Heart right ventricle (tissue), 16 donors: Measurements from ENCODE around the gene WWP2. TPM values are rescaled to one million over a fixed set of nuclear protein-coding genes. Genes with fewer than 3 reads are reported as not detected.

ENCODE experiments used
- ATAC-seq, 8 donors: fragments of 200-7000 bp; cut with Tn5 transposase; one replicate each; pipeline ENCODE4 v1.9.1; 2020; ENCODE audit warnings: mild to moderate bottlenecking in 8 of 8, moderate library complexity in 8 of 8, moderate number of reproducible peaks in 1 of 8
- DNase-seq, 2 donors: peaks; one replicate each; pipeline ENCODE4 v3.0.0-alpha.2; 2020
- H3K27ac ChIP-seq, 10 donors: fragments of 200-600 bp; sonication (generic) in 2 of 10; one replicate each; pipeline versions ENCODE4 v1.5.0 to v1.8.0; 2020 to 2022; ENCODE audit warnings: mild to moderate bottlenecking in 3 of 10
- H3K27me3 ChIP-seq, 7 donors: fragments of 200-600 bp; one replicate each; pipeline ENCODE4 v1.8.0; 2021 to 2022; ENCODE audit warnings: mild to moderate bottlenecking in 2 of 7
- H3K36me3 ChIP-seq, 9 donors: fragments of 200-600 bp; sonication (generic) in 1 of 9; one replicate each; pipeline versions ENCODE4 v1.5.0 to v1.8.0; 2020 to 2022; ENCODE audit warnings: mild to moderate bottlenecking in 2 of 9
- H3K4me1 ChIP-seq, 9 donors: fragments of 200-600 bp; sonication (generic) in 1 of 9; one replicate each; pipeline versions ENCODE4 v1.5.0 to v1.8.0; 2020 to 2022; ENCODE audit warnings: mild to moderate bottlenecking in 4 of 9
- H3K4me3 ChIP-seq, 10 donors: fragments of 200-600 bp; sonication (generic) in 2 of 10; one replicate each; pipeline versions ENCODE4 v1.5.0 to v1.8.0; 2020 to 2022; ENCODE audit warnings: mild to moderate bottlenecking in 7 of 10, moderate library complexity in 2 of 10
- H3K9me3 ChIP-seq, 11 donors: fragments of 200-600 bp in 10 of 11; sonication (generic) in 2 of 11; one replicate each; pipeline versions ENCODE4 v1.5.0 to v1.8.0; 2013 to 2022; ENCODE audit warnings: mild to moderate bottlenecking in 2 of 11, control low read depth in 1 of 11, moderate library complexity in 1 of 11
- CTCF ChIP-seq, 9 donors: fragments of 200-600 bp; sonication (generic) in 2 of 9; IDR thresholded peaks; one replicate each; pipeline versions ENCODE4 v1.5.0 to v1.8.0; 2021 to 2022; ENCODE audit warnings: antibody characterized with exemption in 9 of 9, mild to moderate bottlenecking in 5 of 9, moderate library complexity in 1 of 9
- WGBS, 2 donors: extraction: QIAGEN DNeasy Blood & Tissue Kit; methylation state at CpG; one replicate each; pipeline ENCODE4 v1.1.7; 2013; ENCODE audit warnings: inconsistent platforms in 1 of 2; 5-methylcytosine and 5-hydroxymethylcytosine counted together
- intact Hi-C, 10 donors: fragments of 100-400 bp; cut with DNase I; formaldehyde crosslinking; loops; one replicate each; pipeline versions ENCODE4 v1.11.1 to v1.14.2; 2022
- polyA plus RNA-seq, 2 donors: library from polyadenylated mRNA; stranded (reverse); fragments of 200-250 nt; gene quantifications; one replicate each; pipeline ENCODE4 v1.2.3, GENCODE V29; 2013
- total RNA-seq, 10 donors: library from RNA; stranded (reverse); fragmentation: NEBNext Ultra II Directional in 3 of 10; extraction: Animal tissue kit (Norgen Biotek cat#: 25700) in 3 of 10; gene quantifications; one replicate each; pipeline versions ENCODE4 v1.2.1 to v1.2.4, GENCODE V29; 2021 to 2023
- donor health status: Arrhythmogenic right ventricular cardiomyopathy.
- donor health status: ischemic (EF 13 %, LVEDD 7.1; RV severe dilation, severe dysfunction).
- donor health status: healthy with polysubstance abuse.
- donor health status: DM: no; HTN: yes; CAD: no.
- donor health status: DM: no; HTN: no; CAD: no.
- donor health status: ischemic (EF 25% LVEDD 6.9; RV normal size, moderate dysfunction).
- donor health status: ischemic (EF 25% LVEDD 5.7; RV mildly dilated, moderate dysfunction).
- donor health status: healthy.
- donor health status: DM: yes; HTN: yes; CAD: no.
- donor health status: Ischemic cardiomyopathy.
- donor health status: ischemic (EF 35%, LVEDD 5.7; RV mildly dilated, moderate dysfunction).
- donor health status: nonischemic (EF 11% LVEDD 7.7; RV severe dilation, severe dysfunction).
- donor health status: DM: yes; HTN: yes; CAD: no.
- donor health status: PGD.
- donor health status: ischemic (EF 29% LVEDD 5.4; RV normal size, mild dysfunction).
- donor health status: nonischemic (EF 23%, LVEDD 6.1; RV moderate dilation, normal function).

Gene WWP2
- total and polyA plus RNA-seq, 12 donors, result 9.0 to 31.1 (median 20.7) TPM

DNA sequence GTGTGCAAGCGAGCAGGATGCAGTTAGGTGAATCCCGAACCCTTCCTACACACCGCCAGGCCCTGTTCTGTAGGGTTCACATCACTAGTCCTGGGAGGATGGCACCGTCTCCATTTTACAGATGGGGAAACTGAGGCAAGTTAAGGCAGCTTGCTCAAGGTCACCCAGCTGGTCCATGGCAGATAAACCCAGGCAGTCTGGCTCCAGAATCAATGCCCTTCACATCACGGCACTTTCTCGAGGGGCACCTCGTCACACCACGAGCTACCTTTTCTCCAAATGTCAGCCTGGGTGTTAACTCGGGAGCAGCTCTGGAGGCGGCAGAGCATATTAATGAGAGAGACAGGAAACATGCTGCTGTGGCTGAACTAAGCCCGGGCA is 16.9 kb upstream of the WWP2 start:
- intact Hi-C loops, result no loop called here
- no peak overlapping the region for H3K27ac ChIP-seq
- 95 to 96% methylated on average over 11 of the region's 11 CpGs for WGBS, 2 donors

DNA sequence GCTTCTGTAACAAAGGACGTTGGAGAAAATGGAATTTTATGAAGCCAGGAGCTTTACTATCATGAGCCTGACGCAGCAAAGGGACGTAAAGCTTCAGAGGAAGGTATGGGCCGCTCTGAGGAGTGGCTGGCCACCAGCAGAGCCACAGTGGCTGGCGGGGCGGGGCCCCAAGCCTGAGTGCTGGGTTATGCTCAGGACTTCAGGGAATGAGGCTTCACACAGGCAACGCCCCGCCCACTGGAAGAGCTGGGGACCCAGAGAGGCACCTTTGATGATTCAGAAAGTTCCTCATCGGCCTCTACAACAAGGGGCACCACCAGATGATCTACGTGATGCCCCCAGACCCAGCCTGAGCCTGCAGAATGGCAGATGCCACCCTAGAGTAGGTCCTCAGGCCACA is 16.2 kb upstream of the WWP2 start:
- H3K27ac ChIP-seq, result no peak overlapping the region
- intact Hi-C loops, result no loop called here
- H3K4me3 ChIP-seq, result no peak overlapping the region
- 91 to 94% methylated on average over 10 of the region's 10 CpGs for WGBS, 2 donors
- peaks cover 0 to 100% (median 79%) of the 10 kb centered on the region in 9 donors for H3K36me3 ChIP-seq
- no peaks in the 10 kb centered on the region for H3K27me3 ChIP-seq
- no peak for DNase-seq
- no peak for ATAC-seq
- peaks cover 0 to 16% (median 13%) of the 10 kb centered on the region in 9 donors for H3K4me1 ChIP-seq
- H3K9me3 ChIP-seq, result no peaks in the 10 kb centered on the region
- TF ChIP-seq CTCF (IDR thresholded peaks at IDR 0.05), result no peak

More for the DNA sequence above, 16.9 kb upstream of the WWP2 start:
- TF ChIP-seq CTCF (IDR thresholded peaks at IDR 0.05), result no peak
- no peak overlapping the region for H3K4me3 ChIP-seq
- DNase-seq (no peak), ATAC-seq (no peak)
- H3K36me3 ChIP-seq, result peaks cover 0 to 100% (median 78%) of the 10 kb centered on the region in 9 donors
- no peaks in the 10 kb centered on the region for H3K9me3 ChIP-seq
- H3K27me3 ChIP-seq, result no peaks in the 10 kb centered on the region
- peaks cover 0 to 17% (median 13%) of the 10 kb centered on the region in 9 donors for H3K4me1 ChIP-seq

DNA sequence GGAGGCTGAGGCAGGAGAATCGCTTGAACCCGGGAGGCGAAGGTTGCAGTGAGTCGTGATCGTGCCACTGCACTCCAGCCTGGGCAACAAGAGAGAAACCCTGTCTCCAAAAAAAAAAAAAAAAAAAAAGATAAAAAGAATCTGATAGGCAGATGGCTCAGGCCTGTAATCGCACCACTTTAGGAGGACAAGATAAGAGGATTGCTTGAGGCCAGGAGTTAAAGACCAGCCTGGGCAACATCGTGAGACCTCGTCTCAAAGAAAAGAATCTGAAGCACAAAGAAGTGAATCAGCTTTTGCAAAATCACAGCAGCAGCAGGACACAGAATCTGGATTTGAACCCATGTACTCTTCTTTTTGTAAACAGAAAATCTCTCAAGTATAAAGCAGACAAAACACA is 15.0 kb upstream of the WWP2 start:
- intact Hi-C loops, result no loop called here
- H3K36me3 ChIP-seq, result peaks cover 0 to 100% (median 75%) of the 10 kb centered on the region in 9 donors
- no peak overlapping the region for H3K4me3 ChIP-seq
- H3K4me1 ChIP-seq, result peaks cover 0 to 5% (median 3%) of the 10 kb centered on the region in 9 donors
- H3K9me3 ChIP-seq, result no peaks in the 10 kb centered on the region
- no peak for DNase-seq
- no peak overlapping the region for H3K27ac ChIP-seq
- H3K27me3 ChIP-seq, result no peaks in the 10 kb centered on the region
- ATAC-seq, result no peak
- 73 to 83% methylated on average over 8 of the region's 8 CpGs for WGBS, 2 donors
- TF ChIP-seq CTCF (IDR thresholded peaks at IDR 0.05), result no peak

- no peak overlapping the region for H3K4me3 ChIP-seq
Measured at GRCh38 chr16:69748694-69749345, 13.3 kb upstream of the WWP2 start.

More at GRCh38 chr16:69748694-69749345, 13.3 kb upstream of the WWP2 start:
- DNase-seq, result no peak
- ATAC-seq, result peak in 1 of 8 donors; percentile 29
- TF ChIP-seq CTCF (IDR thresholded peaks at IDR 0.05), result no peak
- H3K27ac ChIP-seq, result no peak overlapping the region
- peaks cover 0 to 92% (median 65%) of the 10 kb centered on the region in 9 donors for H3K36me3 ChIP-seq
- H3K27me3 ChIP-seq, result no peaks in the 10 kb centered on the region
- peaks cover 0 to 17% (median 14%) of the 10 kb centered on the region in 9 donors for H3K4me1 ChIP-seq
- WGBS, 2 donors, result 87 to 90% methylated on average over 20 of the region's 20 CpGs
- intact Hi-C loops, result no loop called here
- H3K9me3 ChIP-seq, result no peaks in the 10 kb centered on the region
